ENCODE measurements around the gene PBXIP1. TPM values are rescaled to one million over a fixed set of nuclear protein-coding genes. Genes with fewer than 3 reads are reported as not detected.

The PBXIP1 gene
- total and polyA plus RNA-seq, 11 donors = 36.9 to 70.4 (median 51.5) TPM

- ATAC-seq (no peak), DNase-seq (peak in 2 of 5 donors; percentile 19 to 22)
- WGBS, 4 donors = 93 to 96% (median 95%) methylated on average over 7 of the region's 7 CpGs
- H3K4me1 ChIP-seq = peaks cover 3 to 63% (median 39%) of the 10 kb centered on the region in 12 donors
- H3K36me3 ChIP-seq = peaks cover 4 to 41% (median 30%) of the 10 kb centered on the region in 9 donors
- no peak for TF ChIP-seq POLR2A (IDR thresholded peaks at IDR 0.05)
- TF ChIP-seq CTCF (IDR thresholded peaks at IDR 0.05) = no peak
- H3K9me3 ChIP-seq = no peaks in the 10 kb centered on the region
- H3K27ac ChIP-seq = no peak overlapping the region
- H3K4me3 ChIP-seq = no peak overlapping the region
- no peaks in the 10 kb centered on the region for H3K27me3 ChIP-seq
- intact Hi-C loops (cut with DNase I) = loop anchor here in 5 of 10 donors (5.0 to 10.0 kb wide), 4 partner anchors 58 to 123 kb away; partner anchors contain the start of genes EFNA4 (in 2 of the 5) and ADAM15 (in 1 of the 5)
These were observed 3.5 kb upstream of the PBXIP1 start for GRCh38 chr1:154959426-154959780.

- peak overlapping the region in 1 of 12 donors; percentile 34 for H3K27ac ChIP-seq
- DNase-seq = peak in 2 of 5 donors; percentile 26 to 54
These were observed 3.0 kb upstream of the PBXIP1 start for GRCh38 chr1:154958681-154959425.

GRCh38 chr1:154958036-154958435, 2.1 kb upstream of the PBXIP1 start:
- intact Hi-C loops (cut with DNase I) = loop anchor here in 5 of 10 donors (5.0 to 10.0 kb wide), 4 partner anchors 59 to 124 kb away; partner anchors contain the start of genes EFNA4 (in 2 of the 5) and ADAM15 (in 1 of the 5)
- peaks cover 0 to 27% (median 16%) of the 10 kb centered on the region in 9 donors for H3K36me3 ChIP-seq
- DNase-seq (no peak), ATAC-seq (no peak)
- H3K27me3 ChIP-seq = no peaks in the 10 kb centered on the region
- no peak overlapping the region for H3K4me3 ChIP-seq
- H3K4me1 ChIP-seq = peaks cover 8 to 75% (median 51%) of the 10 kb centered on the region in 12 donors
- 74 to 92% (median 85%) methylated on average over 2 of the region's 2 CpGs for WGBS, 4 donors
- no peak for TF ChIP-seq CTCF (IDR thresholded peaks at IDR 0.05)
- no peak for TF ChIP-seq POLR2A (IDR thresholded peaks at IDR 0.05)
- no peaks in the 10 kb centered on the region for H3K9me3 ChIP-seq
- peak overlapping the region in 1 of 12 donors; percentile 34 for H3K27ac ChIP-seq

More at GRCh38 chr1:154958681-154959425, 3.0 kb upstream of the PBXIP1 start:
- peaks cover 6 to 69% (median 44%) of the 10 kb centered on the region in 12 donors for H3K4me1 ChIP-seq
- no peak overlapping the region for H3K4me3 ChIP-seq
- H3K27me3 ChIP-seq = no peaks in the 10 kb centered on the region
- intact Hi-C loops (cut with DNase I) = loop anchor here in 5 of 10 donors (5.0 to 10.0 kb wide), 4 partner anchors 58 to 123 kb away; partner anchors contain the start of genes EFNA4 (in 2 of the 5) and ADAM15 (in 1 of the 5)
- WGBS, 4 donors = 81 to 92% (median 90%) methylated on average over 10 to 16 of the region's 16 CpGs
- TF ChIP-seq POLR2A (IDR thresholded peaks at IDR 0.05) (no peak), CTCF (IDR thresholded peaks at IDR 0.05) (no peak)
- H3K9me3 ChIP-seq = no peaks in the 10 kb centered on the region
- peaks cover 4 to 36% (median 24%) of the 10 kb centered on the region in 9 donors for H3K36me3 ChIP-seq
- ATAC-seq = no peak

- no peaks in the 10 kb centered on the region for H3K27me3 ChIP-seq
- ATAC-seq = no peak
- TF ChIP-seq POLR2A (IDR thresholded peaks at IDR 0.05) (no peak), CTCF (IDR thresholded peaks at IDR 0.05) (no peak)
- DNase-seq = peak in 2 of 5 donors; percentile 9 to 20
- peak overlapping the region in 5 of 12 donors; percentile 53 to 82 (median 78) for H3K4me3 ChIP-seq
- peaks cover 8 to 75% (median 50%) of the 10 kb centered on the region in 12 donors for H3K4me1 ChIP-seq
- 40 to 55% (median 46%) methylated on average over 9 of the region's 9 CpGs for WGBS, 4 donors
- H3K9me3 ChIP-seq = no peaks in the 10 kb centered on the region
- intact Hi-C loops (cut with DNase I) = loop anchor here in 5 of 10 donors (5.0 to 10.0 kb wide), 4 partner anchors 60 to 125 kb away; partner anchors contain the start of genes EFNA4 (in 2 of the 5) and ADAM15 (in 1 of the 5)
- peaks cover 0 to 20% (median 15%) of the 10 kb centered on the region in 9 donors for H3K36me3 ChIP-seq
- peak overlapping the region in 11 of 12 donors; percentile 59 to 85 (median 80) for H3K27ac ChIP-seq
These were observed 1.3 kb upstream of the PBXIP1 start for GRCh38 chr1:154957091-154957657.

Measured in heart left ventricle (tissue), 16 donors.